Activated gamma-delta T cell treated with anti-CD3 and anti-CD28 coated beads, Interleukin-2, amount 50 U/mL, for 16 hours (primary cell): ENCODE data around the gene PSMF1.

Source experiments
- DNase-seq: peaks from one replicate; pipeline ENCODE4 v3.0.0-alpha.2; 2020; ENCODE audit warnings: low read depth

The PSMF1 gene, protein sequence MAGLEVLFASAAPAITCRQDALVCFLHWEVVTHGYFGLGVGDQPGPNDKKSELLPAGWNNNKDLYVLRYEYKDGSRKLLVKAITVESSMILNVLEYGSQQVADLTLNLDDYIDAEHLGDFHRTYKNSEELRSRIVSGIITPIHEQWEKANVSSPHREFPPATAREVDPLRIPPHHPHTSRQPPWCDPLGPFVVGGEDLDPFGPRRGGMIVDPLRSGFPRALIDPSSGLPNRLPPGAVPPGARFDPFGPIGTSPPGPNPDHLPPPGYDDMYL

DNA sequence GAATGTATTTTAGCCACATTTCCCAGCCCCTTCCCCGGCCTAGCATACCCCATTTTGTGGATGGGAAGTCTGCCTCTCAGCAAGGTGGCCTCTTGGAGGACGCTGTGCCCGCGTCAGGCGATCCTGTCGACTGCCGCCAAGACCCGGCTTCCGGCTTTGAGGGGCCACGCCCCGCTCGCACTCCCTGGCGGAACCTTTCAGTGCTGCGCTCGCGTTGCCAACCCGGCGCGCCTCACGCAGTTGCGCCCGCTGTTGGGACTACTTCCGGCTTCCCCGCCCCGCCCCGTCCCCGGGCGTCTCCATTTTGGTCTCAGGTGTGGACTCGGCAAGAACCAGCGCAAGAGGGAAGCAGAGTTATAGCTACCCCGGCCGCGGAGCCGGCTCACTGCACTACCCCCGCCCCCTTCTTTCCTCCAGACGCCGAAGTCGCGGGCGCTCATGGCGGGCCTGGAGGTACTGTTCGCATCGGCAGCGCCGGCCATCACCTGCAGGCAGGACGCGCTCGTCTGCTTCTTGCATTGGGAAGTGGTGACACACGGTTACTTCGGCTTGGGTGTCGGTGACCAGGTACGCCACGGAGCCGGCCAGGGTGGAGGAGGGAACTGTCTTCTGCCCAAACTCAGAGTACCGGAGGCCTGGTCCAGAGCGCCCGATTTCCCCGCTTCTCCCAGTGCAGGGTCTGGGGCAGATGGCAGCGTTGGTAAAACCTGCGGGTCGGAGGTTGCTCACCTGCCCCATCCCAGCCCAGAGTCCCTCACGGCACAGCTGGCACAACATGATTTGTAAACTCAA lies at the start of gene PSMF1:
Gene PSMF1 (plus strand): TSS at position 267 of the 792 bp plus-strand sequence. CDS start 172 bp downstream, at position 439.
- peak; percentile 93 for DNase-seq

DNA sequence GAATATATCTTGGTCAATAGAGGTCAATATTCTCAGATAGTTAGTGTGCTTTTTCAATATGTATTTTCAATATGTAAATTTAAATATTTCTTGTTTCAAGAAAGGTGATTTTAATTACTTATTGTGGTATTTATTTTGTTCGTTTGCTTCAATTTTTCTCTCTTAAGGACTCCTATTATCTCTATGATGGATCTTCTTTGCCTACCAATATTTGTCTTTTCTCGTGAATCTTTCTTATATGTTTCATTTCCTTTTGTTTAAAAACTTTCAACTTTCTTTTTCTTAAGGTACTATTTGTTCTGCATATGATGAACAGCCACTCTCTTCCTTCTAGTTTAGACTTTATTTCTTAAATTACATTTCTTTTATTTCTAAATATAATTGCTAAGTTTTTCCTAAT lies 46.1 kb upstream of the PSMF1 start:
- DNase-seq, result no peak

DNA sequence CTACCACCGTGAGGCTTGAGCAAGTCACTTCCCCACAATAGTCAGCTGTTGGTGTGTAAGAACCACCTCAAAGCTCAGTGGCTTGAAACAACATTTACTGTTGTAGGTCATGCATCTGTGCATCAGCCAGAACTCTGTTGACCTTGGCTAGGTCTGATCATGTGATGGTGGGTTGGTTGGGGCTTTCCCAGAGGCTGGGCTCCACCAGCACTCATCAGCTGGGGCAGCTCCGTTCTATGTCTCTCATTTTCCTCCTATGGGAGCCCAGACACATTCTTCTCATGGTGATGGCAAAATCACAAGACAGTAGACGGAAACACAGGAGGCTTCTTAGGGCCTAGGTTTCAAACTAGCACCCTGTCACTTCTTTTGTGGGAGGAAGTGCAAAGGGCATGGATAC lies 42.8 kb upstream of the PSMF1 start:
- no peak for DNase-seq

DNA sequence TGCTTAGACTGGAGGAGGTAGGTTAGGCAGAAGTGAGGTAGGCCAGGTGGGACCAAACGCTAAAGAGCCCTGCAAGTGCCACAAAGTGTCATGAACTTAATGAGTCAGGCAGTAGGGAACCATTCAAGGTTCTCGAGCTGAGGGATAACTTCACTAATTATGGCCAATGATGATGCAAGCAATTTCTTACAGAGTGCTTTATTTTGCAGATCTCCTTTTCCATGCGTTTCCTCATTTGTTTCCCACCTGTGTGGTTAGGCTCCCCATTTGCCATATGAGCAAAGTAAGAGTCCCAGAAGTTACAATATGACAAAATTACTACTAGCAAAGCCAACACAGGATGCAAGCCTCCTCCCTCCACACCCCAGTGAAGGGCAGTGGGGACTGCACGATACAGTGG lies 36.5 kb upstream of the PSMF1 start:
- no peak for DNase-seq

DNA sequence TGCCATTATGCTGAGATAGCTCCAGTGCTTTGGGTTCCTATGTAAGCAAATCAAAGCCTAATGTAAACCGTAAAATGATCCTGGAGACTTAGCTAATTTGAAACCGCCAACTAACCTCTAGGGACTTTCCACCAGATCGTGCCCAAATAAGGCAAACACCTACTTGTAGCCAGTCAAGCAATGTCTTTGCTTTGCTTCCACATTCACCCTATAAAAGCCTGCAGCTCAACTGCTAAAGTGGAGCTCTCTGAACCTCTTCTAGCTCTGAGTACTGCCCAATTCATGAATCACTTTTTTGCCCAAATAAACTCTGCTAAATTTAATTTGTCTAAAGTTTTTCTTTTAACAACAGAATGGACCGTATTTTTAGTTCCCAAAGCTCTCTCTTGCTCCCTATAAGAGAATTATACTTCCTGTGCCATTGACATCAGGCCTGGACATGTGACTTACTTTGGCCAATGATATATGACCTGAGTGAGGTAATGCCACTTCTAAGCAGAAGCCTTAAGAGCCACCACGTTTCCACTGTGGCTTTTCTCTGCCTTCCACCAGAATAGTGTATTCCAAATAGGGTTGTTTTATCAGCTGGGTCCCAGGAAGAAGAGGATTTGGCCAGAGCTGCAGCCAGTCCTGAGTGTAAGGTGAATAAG lies 34.8 kb upstream of the PSMF1 start:
- no peak for DNase-seq

DNA sequence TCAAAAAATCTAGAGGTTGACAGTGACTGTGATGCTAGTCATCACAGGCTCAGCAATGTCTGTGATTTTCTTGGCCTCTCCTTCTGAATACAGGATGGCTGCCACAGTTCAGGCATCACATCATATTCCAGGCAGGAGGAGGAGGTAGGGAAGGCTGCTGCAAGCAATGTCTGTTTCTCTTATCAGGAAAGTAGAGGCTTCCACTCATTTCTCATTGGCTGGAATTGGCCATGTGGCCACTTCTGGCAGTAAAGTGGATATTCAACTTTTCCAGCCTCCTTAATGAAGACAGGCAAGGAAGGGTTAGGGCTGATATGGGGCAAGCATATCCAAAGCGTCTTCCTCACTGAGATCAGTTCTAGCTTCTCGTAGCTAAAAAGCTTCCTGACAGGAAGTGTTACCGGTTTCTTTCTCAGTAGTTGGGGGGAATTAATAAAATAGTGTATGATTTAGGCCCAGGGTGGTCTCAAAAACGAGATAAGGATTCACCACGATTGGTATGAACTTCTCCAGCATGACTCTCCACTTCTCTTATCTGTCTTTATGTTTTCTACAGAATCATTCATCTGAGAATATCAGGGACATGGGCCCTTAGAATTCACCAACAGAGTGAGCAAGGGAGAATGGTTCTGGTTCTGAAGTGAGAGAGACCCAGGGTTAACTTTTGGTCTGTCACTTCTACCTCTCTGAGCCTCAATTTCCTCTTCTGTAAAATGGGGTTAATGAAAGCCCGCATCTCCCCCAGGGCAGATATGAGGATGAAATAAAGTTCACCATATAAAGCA lies 32.7 kb upstream of the PSMF1 start:
- DNase-seq, result no peak

DNA sequence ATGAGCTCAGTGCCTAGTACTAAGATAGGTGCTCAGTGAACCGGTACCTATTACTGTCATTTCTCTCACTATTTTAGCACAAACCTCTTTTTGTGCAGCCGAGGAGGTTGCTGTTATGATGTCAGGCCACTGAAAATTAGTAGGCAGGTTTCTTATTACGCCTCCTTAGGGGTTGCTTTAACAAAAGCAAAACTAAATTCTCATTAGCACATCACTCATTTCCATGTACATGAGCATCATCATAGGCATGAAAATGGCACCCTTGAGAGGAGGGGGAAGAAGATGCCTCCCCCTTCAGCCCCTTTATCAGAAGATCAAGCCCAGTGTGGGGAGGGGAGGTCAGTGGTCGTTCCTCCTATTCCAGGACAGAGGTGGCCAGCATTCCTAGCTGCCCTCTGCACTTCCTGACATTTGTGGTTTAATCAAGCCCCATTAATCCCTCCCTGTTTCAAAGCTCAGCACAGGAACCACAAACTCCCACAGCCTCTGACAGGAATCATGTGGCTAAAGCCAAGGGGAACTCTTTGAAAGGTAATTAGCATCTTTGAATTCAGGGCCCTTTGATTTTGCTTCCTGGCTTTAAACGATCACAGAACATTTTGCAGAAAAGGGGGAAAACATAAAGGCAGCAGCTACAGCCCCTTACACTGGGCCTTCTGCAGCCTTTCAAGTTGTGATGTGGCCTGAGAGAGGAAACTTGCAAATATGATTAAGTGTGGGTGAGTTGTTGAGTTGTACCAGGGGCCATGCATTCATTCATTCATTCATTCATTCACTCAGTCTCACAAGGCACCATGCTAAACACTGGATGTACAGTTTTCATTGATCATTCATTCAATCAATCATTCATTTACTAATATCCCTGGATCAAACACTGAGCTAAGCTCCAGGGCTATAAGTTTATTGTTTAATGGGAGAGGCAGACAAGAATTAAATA lies 31.9 kb upstream of the PSMF1 start:
- no peak for DNase-seq

DNA sequence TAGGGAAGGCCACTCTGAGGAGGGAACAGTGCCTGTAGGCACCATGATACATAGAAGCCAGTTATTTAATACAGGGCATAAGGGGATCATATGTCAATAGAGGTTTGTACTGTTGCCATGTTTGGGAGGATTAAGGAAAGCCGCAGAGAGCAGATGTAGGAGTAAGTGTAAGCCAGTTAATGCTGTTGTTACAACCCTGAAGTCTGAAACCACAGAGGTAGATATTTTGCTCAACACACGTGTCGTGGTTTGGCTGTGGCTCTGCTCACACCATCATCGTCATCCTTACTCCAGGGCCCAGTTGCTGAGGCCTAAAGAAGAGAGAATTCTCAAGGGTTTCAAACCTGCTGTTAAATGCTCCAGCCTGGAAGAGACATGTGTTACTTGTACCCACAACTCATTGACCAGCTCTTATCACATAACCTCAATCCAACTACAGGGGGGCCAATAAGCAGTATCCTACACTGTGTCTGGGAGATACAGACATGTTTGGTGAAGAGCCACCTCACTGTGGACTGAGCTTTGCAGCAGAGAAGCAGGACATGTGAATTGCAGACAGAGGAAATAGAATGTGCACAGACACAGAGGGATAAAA lies 31.0 kb upstream of the PSMF1 start:
- DNase-seq, result no peak

DNA sequence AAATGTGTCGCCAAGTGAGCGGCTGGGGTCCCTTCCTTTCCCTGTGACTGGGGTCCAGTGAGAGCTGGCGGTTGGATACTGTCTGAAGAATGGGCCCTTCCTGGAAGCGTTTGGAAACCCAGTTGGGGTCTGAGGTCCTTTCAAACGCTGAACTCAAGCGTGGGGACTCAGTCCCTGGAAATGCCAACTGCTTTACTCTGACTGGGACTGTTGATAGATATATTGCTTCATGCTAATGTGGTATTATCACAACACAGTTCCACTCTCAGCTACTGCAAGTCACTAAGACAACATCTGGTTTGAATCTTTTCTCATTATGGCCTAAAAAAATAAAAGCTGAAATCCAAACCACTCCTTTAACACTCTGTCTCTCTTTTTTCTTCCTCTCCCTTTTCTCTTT lies 23.7 kb upstream of the PSMF1 start:
- DNase-seq, result no peak

DNA sequence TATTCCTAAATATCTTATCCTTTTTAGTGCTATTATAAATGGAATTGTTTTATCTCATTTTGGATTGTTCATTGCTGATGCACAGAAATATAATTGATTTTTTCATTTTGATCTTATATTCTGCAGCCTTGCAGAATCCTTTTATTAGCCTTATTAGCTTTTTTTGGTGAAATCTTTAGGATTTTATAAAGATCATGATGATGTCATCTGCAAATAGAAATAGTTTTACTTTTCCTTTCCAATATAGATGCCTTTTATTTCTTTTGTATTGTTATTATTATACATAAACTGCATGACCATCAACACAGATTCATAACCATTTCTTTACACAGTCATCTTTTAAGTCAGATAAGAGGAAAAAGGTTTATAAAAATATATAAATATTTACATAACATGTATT lies 16.9 kb upstream of the PSMF1 start:
- no peak for DNase-seq

DNA sequence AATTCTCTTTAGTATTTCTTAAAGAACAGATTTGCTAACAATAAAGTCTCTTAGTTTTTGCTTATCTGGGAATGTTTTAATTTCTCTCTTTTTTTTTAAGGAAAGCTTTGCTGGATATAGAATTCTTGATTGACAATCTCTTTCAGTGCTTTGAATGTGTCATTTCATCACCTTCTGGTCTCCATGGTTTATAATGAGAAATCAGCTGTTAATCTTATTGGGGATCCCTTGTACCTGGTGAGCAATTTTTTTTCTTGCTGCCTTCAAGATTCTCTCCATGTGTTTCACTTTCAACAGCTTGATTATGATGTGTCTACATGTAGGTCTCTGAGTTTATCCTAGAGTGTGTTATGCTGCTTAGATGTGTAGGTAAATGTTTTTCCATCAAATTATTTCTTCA lies 16.4 kb upstream of the PSMF1 start:
- no peak for DNase-seq

DNA sequence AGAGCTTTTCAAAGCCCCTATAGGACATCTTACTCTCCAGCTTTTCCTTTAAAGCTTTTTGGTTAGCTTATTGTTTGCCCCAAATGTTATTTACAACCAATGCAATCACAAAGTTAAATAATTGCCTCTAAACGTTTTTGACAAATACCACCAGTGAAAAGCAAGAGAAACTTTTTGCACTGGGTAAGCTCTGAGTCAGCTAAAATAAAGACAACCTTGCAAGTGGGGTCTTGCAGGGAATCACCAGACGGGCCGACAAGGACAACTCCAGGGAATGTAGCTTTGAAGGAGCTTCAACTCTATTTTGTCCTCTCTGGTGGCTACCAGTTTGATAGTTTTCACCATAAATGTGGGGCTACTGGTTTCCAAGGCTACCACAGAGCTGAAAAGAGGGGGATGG lies 14.7 kb upstream of the PSMF1 start:
- DNase-seq, result no peak

DNA sequence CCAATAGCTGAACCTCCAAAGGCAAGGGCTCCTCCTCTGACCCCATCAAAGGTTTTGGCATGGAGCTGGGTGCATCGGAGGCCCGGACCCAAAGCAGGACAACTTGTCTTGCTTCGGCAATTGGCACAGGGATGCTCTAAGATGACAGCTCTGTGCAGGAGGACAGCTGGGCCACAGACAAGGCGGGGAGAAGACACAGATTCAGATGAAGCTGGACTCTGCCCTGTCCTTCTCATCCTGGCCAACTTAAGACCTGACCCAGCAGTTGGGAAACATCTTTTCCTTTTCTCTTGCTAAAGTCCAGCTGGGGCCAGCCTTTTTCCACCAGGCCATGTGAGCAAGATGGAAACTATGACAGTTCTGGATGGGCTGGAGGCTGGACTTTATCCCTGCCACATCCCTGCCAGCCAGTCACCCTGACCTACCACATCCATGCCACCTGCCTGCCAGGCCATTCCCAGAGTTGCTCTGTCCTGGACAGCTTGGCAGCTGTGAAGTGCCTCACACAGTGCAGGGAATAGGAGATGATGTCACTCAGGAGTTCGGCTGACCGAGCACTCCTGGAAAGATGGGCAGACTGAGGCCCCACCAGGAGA lies 12.7 kb upstream of the PSMF1 start:
- DNase-seq, result no peak

DNA sequence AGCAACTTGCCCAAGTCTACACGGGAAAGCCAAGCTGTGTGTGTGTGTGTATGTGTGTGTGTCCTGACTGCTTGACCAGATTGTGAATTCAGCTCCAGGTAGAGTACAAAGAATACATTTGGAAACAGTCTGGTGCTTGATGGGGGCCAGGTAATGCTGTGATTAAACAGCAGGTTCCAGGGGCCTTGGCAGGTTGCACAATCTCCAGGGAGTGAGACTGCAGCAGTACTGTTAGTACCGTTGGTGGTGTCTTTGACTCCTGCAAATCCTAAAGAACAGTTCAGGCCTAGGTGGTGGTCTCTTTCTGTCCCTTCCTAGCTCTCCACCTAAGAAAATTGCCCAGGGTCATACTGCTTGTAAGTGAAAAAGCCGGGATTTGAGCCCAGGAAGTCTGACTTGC lies 11.2 kb upstream of the PSMF1 start:
- DNase-seq, result no peak

DNA sequence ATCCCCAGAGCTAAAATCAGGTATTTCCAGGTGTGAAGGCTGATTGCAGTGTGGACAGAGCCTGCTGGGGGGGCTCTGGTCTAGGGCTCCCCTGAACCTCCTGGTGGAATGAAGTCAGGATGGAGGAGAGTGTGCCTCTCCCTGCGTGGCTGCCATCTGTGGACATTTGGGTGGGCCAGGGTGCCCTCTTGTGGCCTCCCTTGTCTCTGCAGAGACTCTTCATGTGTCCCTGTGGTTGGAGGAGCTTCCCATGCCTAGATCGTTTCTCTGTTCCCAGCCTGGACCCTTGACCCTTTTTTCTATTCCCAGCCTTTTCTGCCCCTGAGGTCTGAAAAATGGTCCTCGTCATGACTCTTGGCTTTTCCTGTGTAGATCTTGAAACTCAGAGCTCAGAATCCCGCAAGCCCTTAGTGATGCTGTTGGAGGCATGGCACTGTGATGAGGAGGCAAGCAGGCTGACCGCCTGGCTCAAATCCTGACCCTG lies 9.9 kb upstream of the PSMF1 start:
- peak; percentile 20 for DNase-seq

DNA sequence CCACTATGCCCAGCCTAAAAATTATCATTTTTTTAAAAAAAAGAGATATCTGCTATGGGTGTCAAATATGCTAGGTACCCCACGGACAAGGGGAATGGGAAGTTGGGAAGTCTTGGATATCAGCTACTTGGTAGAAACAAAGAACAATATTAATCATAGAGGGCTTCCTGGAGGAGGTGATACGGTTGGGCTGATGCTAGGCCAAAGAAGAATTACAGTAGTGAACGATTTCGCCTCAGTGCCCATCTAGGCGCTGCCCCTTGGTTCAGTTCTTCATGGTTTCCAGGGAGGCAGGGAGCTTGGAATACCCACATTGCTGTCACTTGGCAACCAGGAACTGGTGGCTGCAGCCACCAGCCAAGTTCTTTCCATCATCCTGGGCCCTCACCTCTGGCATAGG lies 5.5 kb upstream of the PSMF1 start:
- no peak for DNase-seq

DNA sequence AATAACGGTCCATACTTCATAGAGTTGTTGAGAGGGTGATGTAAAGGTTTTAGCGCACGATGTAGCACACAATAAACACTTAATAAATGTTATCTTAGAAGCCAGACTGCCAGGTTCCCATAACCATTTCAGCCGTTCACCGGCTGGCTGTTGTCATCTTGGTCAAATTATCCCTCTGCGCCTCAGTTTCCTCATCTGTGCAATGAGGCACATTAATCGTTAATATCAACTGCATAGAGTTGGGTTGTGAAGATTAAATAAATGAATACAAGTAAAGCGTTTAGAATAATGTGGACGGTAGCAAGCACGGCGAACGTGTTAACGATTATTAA lies 432 bp upstream of the PSMF1 start:
- no peak for DNase-seq

DNA sequence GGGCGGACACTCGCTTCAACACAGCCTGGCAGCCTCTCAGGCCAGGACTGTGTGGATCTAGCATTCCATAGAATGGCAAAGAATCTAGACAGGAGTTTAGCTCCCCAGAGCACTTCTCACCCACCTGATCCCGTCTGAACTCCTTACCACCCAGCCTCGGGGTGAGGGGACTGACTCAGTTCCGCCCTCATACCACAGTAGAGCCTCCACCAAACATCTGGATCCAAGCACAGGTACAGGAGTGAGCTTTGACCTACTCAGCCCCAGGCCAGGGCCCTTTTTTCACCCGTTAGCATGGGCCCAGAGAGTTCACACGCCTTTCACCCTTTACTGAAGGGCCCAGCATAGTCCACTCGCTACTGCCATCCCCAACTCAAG lies 715 bp downstream of the PSMF1 start:
- DNase-seq, result no peak

DNA sequence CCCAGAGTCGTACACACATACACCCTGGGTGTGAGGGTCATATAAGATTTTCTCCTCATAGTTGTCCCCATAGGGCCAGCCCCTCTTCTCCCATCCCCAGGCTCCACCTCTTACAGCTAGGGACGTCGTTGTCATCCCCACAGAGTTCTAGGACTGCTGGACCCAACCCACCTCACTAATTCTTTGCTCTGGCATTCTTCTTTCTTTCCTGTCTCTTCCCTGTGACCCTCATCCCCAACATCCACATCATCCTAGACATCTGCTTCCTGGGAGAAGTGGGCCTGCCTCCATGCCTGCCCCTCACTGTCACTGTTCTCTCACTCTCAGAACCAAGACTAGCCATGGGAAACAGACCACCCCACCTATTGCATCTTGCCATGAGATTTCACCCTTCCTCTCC lies 1.1 kb downstream of the PSMF1 start:
- DNase-seq, result no peak

DNA sequence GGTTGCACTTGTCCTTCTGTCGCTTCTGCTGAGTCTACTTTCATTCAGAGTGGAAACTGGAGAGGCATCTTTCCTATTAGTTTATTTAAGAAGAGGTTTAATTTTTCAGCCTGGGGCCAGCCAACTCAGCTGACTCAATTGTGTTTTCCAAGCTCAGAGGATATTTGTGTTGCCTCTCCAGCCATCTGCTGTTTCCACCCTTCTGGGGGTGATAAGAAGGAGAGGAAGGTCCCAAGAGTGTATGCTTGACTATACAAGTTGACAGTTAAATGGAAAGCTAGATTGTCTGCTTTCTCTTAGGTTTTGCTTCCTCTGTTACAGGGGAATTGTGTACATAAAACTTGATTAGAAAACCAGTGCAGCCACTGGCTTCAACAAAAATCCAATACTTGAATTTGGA lies 3.0 kb downstream of the PSMF1 start:
- no peak for DNase-seq
